Daoy (cell line): Measurements from ENCODE around the gene PPP2R3B. TPM values are rescaled to one million over a fixed set of nuclear protein-coding genes. Genes with fewer than 3 reads are reported as not detected.
"Not testable (repeated sequence)": the region's sequence is repeated elsewhere in the genome, so short reads cannot be mapped to it uniquely, and the experiment has no call there.

ENCODE experiments used
- DNase-seq: peaks from one replicate; pipeline ENCODE4 v3.0.0-alpha.2; 2015; ENCODE audit warnings: low read depth
- total RNA-seq: library from RNA; depleted of rRNA; stranded (reverse); fragments of >200 nt; shearing (Covaris generic); gene quantifications from 2 replicates; pipeline ENCODE4 v1.2.3, GENCODE V29; 2014

PPP2R3B gene
- total RNA-seq, 1 experiment from 2014 or later, result 11.0 TPM

DNA sequence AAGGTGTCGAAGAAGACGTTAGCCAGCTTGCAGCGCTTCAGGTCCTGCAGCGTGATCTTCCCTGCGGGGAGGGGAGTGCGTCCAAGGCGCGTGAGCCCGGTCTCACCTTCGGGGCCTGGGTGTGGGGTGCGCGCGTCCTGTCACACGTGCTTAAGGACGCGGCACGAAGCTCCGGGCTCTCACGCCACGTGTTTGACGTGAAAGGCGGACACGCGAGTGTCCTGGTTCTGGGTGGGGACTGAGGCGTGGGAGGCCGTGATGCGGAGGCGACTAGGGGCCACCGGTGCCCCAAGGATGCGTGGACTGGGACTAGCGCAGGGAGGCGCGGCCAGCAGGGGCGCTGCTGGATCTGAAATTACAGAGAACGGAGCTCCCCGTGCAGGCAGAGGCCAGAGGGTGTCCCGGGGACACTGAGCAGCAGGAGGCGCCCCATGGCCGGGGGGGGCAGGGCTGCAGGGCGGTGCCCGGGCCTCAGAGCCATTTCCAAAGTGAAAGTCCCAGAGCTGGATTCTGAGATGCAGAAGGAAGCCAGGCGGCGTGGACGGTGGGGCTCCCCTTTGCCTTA is 47.8 kb downstream of the PPP2R3B start:
- DNase-seq, result no peak

DNA sequence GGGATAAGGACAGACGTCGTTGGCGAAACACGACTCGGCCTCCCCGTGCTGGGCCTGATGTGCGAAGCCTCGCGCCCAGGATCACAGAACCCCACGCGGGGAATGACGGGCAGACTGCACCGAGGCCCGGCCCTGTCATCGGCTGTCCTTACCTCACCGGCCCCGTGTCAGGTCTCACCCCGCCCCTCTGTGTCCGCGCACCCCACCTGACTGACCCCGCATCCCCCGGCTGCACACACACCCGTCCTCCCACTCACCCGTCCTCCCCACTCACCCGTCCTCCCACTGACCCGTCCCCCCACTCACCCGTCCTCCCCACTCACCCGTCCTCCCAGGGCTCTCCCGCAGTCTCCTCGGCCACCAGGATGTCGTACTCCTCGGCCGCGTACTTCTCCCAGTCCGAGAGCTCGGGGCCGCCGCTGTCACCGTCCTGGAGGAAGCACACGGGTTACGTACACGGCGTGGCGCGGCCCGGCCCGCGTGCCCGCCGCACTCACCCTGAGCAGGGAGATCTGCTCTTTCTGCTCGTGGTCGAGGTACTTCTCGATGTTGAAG is 48.3 kb downstream of the PPP2R3B start:
- no peak for DNase-seq

DNA sequence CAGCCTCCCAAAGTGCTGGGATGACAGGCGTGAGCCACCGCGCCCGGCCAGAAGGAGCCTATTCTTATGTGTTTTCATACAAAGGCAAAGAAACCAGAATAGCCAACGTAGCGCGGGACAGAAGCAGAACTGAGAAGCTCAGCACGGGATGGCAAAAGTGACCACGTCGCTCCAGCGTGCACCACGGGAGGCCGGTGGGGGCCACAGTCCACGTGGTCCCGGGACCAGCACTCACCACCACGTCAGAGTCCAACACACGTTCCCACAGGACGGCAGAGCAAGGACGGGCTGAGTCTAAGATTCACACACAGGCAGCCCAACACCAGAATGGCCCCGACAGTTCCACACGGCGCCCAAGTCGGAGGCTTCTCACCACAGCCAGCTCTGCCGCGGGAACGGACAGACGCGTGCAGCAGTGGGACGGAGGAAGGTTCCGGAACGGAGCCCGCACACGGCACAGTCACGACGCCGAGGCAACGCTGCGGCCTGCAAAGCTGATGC is 49.3 kb downstream of the PPP2R3B start:
- DNase-seq, result no peak

DNA sequence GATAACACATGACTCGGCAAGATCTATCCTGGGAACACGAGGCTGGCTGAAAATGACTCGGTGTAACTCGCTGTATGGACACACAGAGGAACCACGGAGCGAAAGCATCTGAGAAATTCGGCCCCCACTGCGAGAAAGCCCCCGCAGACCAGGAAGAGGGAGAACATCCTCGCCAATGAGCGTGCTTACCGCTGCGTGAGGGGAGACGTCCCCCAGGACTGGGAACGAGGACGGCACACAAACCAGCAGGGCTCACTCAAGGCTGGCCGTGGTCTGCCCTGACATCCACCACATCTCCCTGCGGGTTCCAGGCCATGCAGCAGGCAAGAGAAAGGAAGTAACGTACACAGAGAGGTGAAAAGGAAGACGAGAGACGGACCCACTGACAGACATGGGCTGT is 50.5 kb downstream of the PPP2R3B start:
- DNase-seq, result no peak

DNA sequence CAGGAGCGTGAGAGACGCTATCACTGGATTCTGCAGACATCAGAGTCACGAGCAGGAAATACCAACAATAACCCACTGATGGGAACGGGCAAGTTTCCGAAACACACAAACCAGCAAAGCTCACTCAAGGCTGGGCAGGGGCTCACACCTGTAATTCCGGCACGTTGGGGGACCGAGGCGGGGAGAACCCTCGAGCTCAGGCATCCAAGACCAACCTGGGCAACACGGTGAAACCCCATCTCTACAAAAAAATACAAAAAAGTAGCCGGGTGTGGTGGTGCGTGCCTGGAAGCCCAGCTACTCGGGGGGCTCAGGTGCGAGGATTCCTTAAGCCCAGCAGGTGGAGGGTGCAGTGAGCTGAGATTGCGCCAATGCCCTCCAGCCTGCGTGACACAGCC is 51.0 kb downstream of the PPP2R3B start:
- no peak for DNase-seq

DNA sequence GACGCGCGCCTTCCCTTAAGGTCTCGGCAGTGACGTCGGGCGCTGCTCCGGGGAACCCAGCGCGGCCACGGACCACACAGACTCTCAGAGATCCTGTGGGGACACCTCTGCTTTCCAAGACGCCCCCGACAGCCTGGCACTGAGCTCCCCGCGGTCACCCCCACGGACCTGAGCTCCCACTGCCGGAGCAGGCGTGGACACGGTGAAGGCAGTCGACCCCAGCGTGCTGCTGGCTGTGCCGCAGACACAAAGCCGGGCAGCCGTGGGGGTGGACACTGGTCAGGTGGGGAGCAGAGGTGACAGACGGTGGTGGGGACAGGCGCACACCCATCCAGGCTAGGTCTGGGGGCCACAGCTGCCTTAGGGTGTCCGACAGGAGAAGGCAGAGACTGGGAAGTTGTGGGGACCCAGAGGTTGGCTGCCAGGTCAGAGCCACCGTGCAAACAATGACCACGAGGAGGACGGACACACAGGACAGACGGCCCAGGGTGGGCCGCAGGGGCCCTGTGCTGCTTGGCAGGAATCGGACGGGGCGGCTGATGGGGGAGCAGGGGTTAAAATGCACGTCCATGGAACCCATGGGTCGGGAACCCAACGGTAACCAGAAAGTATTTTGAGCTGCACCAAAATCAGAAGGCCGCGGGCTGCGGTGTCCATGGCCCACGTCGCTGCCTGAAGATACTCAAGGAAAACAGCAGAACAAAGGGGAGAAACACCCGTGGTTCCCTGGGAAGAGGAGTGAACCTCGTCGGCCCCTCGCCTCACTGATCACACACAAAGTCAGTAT is 51.5 kb downstream of the PPP2R3B start:
- no peak for DNase-seq

DNA sequence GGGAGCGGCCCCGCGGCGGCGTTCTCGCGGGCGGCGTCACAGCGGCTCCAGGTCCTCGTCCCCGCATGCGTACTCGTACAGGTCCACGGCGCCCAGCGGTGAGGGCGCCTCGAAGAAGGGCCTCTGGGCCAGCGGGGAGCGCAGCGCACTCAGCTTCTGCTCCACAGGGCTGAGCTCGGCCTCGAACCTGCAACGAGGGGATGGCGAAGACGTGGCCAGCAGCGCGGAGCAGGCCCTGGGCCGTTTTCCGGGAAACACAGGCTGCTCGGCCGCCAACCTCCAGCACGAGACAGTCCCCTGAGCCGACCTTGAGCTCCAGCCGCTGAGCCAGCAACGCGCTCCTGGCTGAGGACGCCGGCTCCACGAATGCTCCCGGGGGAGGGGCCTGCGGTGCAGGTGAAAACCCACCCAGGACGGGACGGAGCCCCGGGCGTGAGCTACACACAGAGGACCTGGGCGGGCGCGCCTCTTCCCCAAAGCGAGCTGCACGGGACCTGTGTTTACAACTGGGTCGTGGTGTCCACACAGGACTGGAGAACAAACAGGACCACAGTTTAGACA is 52.3 kb downstream of the PPP2R3B start:
- DNase-seq, result no peak

DNA sequence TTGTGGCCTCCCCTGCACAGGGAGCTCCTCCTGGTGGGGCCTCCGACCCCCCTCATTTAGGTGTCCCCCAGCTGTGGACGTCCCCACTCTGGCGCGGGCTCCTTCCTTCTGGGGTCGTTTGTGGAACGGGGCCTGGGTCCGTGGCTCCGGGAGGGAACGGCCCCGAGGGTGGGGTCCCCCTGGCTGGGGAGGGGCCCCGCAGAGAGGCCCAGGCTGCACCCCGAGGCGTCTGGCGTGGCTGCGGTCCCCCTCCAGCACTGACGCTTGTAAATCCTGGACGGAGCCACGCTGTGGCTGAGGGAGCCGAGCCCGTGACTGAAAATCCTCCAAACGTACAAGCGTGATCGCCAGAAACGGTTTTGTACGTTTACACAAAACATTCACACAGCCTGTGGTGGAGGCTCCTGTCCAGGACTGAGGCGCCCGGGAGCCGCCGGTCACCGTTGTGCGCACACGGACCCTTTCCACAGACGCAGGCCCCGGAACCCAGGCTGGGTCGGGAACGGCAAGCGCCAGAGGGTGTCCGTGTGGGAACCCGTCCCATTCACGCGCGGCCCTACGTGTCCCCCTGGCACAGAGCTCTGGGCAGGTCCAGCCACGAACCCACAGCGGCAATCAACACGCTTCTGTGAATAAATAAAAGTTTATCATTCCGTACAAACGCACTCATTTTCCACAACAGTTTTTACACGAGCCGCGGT is 52.9 kb downstream of the PPP2R3B start:
- no peak for DNase-seq

DNA sequence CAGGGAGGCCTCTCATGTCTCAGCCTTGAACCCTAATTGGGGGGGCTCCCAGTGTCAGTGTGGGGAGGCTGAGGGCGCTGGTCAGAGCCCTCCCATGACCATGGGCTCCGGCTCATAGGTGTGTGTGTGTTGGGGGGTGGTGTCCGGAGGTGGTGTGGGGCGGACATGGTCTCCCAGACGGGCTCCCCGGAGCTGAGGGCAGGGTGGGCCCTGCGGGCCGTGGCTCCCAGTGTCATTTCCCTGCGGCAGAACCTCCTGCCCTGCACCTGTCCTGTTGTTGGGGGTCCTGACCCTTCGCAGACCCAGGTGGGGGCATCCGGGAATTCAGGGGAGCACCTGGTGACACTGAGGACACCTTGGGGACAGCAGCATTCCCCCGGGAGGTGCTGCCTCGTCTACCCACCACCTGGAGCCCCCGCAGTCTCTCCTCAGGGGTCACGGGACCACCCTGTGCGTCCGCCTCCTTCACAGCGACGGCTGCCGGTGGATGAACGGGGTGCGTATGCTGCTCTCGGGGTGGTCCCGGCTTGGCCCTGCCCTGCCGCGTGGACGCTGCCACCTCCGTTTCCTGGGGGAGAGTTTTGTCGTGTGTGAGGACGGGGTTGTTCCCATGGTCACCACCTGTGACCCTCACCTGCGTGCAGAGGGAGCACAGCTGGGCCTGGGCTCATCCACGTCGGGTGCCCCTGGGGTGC is 53.6 kb downstream of the PPP2R3B start:
- DNase-seq, result no peak

DNA sequence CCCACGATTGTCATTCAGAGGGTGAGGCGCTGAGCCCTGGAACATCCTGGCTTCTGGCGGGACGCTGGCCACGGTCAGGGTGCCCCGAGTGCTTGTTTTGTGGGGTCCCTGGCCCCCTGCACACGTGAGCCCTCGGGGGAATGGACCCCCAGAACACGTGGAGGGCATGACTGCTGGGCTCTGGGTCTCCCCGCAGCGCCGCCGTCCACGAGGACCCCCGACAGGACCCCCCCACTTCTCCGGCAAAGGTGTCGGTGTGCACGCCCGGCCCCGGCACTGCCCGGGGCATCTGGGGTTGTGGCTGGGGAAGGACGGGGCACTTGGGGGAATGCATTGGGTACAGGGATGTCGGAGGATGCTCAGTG is 54.2 kb downstream of the PPP2R3B start:
- DNase-seq, result no peak

DNA sequence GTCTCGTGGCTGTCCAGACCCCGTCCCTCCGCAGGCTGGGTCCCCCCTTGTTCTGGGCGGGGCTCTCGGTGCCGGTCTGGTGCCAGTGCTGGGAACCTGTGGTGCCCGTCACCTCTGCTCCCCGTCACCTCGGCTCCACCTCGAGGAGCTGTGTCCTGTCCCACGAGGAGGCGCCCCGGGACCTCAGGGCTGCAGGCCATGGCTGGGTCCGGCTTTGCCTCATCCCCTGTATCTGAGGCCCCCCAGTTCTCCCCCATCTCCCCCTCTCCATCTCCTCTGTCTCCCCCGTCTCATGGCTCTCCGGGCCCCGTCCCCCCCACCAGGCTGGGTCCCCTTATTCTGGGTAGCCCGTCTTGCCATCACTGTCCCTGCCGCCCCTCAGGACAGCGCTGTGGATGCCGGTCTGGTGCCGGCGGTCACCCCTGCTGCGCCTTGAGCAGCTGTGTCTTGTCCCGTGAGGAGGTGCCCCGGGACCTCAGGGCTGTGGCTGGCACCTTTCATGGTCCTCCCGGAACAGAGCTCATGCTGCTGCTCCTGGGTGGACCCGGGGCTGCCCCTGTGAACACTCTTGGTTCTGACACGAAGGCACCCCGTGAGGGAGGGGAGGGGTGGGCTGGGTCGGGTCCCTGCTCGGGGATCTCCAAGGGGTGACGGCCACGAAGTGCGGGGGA is 54.7 kb downstream of the PPP2R3B start:
- DNase-seq, result no peak

DNA sequence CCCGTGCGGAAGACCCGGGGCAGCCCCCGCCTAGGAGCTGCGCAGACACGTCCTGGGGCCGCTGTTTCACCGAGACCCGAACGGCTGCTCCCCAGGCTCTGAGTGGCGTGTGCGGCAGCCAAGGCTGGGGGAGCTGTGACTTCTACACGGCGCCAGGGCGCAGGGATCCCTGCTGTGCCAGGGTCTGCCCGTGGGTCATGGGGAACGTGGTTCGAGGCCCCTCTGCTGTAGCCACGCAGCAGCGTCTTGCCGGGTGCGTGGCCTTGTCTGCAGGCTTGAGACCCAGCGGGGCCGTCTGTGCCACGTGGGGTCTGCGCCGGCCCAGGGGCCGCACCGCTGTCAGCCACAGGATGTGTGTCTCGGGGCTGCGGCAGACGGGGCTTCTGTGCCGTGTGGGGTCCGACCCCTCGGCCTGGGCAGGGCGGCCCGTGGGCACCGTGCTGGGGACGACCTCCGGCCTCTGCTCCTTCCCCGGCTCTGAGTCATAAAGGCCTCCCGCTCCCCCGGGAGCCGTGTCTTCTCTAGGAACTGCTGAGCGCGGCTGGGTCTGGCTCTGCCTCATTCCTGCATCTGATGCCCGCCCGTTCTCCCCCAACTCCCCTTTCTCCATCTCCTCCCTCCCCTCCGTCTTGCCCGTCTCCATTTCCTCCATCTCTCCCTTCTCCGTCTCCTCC is 55.4 kb downstream of the PPP2R3B start:
- peak; percentile 34 for DNase-seq

DNA sequence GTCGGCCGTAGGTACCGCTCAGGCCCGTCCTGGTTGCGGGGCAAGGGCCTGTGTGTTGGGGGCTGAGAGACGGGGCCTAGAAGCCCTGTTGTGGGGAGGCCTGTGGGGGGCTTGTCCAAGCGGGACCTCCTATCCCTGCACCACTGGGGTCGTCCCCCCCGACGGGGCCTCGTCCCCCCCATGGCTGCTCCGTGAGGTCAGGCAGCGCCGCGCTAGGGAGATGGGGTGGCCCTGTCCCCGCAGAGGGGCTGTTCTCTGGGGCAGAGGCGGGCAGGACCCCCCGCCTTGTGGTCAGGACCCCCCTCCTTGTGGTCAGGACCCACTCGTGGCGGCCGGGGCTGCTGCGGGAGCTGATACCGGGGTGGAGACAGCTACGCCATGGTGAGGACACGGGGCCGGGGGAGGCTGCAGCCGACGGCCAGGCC is 56.0 kb downstream of the PPP2R3B start:
- no peak for DNase-seq

DNA sequence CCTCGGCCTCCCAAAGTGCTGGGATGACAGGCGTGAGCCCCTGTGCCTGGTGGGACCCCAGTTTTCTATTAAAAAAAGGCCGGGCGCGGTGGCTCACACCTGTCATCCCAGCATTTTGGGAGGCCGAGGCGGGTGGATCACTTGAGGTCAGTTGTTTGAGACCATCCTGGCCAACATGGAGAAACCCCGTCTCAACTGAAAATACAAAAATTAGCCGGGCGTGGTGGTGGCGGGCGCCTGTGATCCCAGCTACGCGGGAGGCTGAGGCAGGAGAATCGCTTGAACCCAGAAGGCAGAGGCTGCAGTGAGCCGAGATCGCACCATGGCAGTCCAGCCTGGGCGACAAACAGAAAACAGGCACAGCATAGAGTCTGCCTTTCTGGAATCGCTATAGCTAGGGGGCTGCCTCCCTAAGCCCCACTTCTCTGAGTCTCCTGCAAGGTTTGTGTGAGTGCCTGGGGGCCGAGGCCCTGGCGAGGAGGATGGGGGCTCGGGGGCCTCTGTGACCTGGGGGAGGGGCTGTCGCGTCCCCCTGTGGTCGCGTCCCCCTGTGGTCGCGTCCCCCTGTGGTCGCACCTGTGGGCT is 56.5 kb downstream of the PPP2R3B start:
- not testable (repeated sequence) for DNase-seq

DNA sequence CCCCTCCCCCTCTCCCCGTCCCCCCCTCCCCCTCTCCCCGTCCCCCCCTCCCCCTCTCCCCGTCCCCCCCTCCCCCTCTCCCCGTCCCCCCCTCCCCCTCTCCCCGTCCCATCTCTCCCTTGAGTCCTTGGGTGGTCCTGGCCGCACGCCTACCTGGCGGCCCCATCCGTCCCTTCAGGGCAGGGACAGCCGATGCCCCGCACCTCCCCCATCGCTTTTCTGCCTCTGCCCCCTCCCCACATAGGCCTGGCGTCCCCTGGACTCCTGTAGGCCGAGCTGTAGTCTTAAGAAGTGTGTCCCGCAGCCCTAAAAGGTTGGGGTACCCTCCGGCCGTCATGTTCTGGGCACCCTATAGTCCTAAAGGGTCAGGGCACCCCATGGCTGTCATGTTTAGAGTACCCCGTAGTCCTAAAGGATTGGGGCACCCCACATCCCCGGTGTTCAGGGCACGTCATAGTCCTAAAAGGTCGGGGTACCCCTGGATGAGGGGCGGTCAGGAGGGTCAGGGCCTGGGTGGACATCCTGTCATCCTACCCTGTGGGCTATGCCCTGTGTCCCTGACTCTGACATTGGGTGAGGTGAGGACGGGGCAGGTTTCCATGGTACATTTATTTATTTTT is 57.3 kb downstream of the PPP2R3B start:
- no peak for DNase-seq

DNA sequence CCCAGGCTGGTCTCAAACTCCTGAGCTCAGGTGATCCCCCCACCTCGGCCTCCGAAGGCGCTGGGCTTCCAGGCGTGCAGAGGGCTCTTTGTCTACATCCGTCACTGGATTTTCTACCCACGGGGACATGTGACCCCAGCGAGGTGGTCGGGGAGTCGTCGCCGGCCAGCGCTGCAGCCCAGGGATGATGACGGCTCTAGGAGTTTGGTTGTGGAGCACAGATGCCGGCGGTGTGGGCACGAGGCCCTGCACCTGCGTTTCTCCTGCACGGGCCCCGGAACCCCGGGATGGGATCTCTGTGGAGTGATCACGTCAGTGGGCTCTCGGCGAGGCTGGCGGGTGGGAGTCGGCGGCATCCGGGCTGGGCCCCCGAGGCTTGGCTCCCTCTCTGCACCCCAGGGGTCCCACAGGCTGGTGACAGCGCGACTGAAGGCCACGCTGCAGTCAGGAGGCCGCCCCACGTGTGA is 59.0 kb downstream of the PPP2R3B start:
- no peak for DNase-seq

DNA sequence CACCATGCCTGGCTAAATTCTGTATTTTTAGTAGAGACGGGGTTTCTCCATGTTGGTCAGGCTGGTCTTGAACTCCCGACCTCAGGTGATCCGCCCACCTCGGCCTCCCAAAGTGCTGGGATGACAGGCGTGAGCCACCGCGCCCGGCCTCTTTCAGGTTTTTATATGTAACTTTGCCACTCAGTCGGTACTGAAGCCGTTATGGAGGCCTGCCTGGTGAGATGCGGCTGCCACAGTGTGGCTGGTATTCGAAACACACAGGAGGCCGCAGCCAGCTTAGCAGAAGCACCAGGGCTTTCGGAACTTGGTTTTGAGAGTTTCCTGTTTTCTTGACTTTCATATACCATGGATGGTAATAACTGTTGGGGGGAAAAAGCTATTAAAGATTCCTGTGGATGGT is 62.0 kb downstream of the PPP2R3B start:
- peak; percentile 55 for DNase-seq

DNA sequence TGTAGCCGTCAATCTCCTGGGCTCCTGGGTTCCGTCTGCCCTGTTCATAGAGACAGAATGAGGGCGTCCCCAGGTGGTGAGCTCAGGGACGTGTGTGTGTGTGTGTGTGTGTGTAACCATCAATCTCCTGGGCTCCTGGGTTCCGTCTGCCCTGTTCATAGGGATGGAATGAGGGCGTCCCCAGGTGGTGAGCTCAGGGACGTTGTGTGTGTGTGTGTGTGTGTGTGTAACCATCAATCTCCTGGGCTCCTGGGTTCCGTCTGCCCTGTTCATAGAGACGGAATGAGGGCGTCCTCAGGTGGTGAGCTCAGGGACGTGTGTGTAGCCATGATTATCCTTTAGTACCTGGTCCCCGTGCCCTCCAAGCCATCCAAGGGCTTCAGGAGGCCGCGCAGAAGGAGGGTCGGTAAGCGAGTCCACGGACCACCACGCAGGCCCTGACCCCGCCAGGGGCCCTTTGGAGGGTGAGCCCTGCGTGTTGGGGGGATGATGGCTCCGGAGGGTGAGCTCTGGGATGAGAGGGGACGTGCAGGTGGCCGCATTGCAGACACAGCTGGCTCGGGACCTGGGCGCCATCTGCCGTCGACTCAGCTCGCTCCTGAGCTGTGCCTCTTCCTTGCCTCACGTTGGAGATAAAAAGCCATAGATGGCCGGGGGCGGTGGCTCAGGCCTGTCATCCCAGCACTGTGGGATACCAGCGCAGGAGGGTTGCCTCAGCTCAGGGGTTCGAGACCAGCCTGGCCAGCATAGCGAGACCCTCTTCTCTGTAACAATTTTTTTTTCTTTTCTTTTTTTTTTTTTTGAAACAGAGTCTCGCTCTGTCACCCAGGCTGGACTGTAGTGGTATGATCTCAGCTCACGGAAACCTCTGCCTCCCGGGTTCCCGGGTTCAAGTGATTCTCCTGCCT is 62.7 kb downstream of the PPP2R3B start:
- peak; percentile 65 for DNase-seq
